ENCODE data around the gene COPZ2.
A peak's percentile ranks its signal among the peaks of the same experiment; 100 is the strongest.
"Not testable (repeated sequence)": the region's sequence is repeated elsewhere in the genome, so short reads cannot be mapped to it uniquely, and the experiment has no call there.

COPZ2 gene

DNA sequence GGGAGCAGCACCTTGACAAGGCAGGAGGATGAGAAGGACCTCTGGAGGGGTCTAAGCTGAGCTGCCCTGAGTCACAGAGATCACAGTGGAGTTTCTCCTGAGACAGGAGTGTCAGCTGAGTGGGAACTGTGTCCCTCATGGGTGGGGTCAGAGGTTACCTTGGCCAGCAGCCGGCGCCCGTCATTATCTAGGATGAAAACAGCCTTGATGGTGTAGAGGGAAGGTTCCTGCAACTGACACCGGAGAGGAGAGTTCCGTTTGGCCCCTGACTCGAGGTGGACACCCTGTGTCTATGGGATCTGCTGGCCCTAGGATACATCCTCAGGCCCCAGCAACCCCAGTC, 933 bp downstream of the COPZ2 start:
- DNase-seq (ENCODE audit: insufficient read length, low spot score), result no peak
- no peak for FAIRE-seq
- TF ChIP-seq POLR2AphosphoS5 (IDR thresholded peaks at IDR 0.05; ENCODE audit: low read depth, low read length), result no peak
- TF ChIP-seq PAX5 (IDR thresholded peaks at IDR 0.05; ENCODE audit: insufficient read depth, low read length, severe bottlenecking), result no peak
- TF ChIP-seq TAF1 (IDR thresholded peaks at IDR 0.05; ENCODE audit: low read depth, low read length), result no peak
- TF ChIP-seq POLR2A (IDR thresholded peaks at IDR 0.05; ENCODE audit: low read depth, low read length), result no peak
- TF ChIP-seq POU2F2 (IDR thresholded peaks at IDR 0.05; ENCODE audit: low read depth, low read length), result no peak

DNA sequence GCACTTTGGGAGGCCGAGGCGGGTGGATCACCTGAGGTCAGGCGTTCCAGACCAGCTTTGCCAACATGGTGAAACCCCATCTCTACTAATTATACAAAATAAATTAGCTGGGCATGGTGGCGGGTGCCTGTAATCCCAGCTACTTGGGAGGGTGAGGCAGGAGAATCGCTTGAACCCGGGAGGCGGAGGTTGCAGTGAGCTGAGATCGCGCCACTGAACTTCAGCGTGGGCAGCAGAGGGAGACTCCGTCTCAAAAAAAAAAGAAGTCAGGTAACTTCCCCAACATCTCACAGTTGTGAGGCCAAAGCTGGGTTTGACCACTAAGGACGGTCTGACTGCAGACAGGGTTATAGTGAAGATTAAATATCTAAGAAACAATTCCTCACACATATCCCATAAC, 2.9 kb downstream of the COPZ2 start:
- not testable (repeated sequence) for DNase-seq (ENCODE audit: insufficient read length, low spot score); FAIRE-seq

DNA sequence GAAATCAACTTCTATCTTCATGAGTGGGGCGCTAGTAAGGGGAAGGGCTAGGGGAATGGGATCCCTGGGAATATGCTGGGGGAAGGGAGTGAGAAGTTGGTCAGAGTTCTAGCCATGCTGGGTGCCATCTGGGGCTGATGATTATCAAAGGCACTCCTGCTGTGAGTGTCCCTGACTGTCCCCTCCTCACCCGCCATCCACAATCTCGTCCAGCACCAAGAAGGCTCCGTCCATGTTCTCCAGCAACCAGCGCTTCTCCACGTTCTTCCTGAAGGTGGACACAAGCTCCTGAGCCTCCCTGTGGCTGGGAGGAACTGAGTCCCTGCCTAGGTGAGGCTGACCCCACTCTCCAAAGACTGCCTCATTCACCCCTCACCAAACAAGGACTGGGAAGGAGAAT, 5.6 kb downstream of the COPZ2 start:
- FAIRE-seq (no peak), DNase-seq (ENCODE audit: insufficient read length, low spot score) (no peak)
- TF ChIP-seq POLR2A (IDR thresholded peaks at IDR 0.05; ENCODE audit: low read depth, low read length), result no peak
- no peak for TF ChIP-seq POU2F2 (IDR thresholded peaks at IDR 0.05; ENCODE audit: low read depth, low read length)
- TF ChIP-seq PAX5 (IDR thresholded peaks at IDR 0.05; ENCODE audit: insufficient read depth, low read length, severe bottlenecking), result no peak
- no peak for TF ChIP-seq POLR2AphosphoS5 (IDR thresholded peaks at IDR 0.05; ENCODE audit: low read depth, low read length)
- TF ChIP-seq SPI1 (IDR thresholded peaks at IDR 0.05; ENCODE audit: low read depth, low read length), result no peak
- TF ChIP-seq TAF1 (IDR thresholded peaks at IDR 0.05; ENCODE audit: low read depth, low read length), result no peak

DNA sequence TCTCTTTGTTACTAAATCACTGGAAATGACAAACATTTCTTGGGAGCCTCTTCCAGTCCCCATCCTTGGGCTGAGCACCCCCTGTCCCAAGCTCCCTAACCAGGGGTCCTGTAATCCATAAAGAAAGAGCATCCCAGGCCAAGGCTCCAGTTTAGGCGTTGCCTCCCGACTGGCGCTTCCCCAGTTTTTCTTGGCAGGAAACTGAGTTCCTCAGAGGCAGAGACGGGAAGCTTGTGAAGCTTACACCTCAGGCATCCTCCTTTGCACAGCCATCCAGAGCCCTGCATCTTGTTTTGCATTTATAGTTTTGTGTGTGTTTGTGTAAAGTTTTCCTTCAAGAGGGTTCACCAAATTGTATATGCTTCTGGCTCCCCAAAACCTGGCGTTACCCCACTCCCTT, 7.1 kb downstream of the COPZ2 start:
- no peak for DNase-seq (ENCODE audit: insufficient read length, low spot score)
- no peak for TF ChIP-seq POLR2A (IDR thresholded peaks at IDR 0.05; ENCODE audit: low read depth, low read length)
- no peak for TF ChIP-seq PAX5 (IDR thresholded peaks at IDR 0.05; ENCODE audit: insufficient read depth, low read length, severe bottlenecking)
- no peak for TF ChIP-seq TAF1 (IDR thresholded peaks at IDR 0.05; ENCODE audit: low read depth, low read length)
- TF ChIP-seq POU2F2 (IDR thresholded peaks at IDR 0.05; ENCODE audit: low read depth, low read length), result no peak
- no peak for TF ChIP-seq POLR2AphosphoS5 (IDR thresholded peaks at IDR 0.05; ENCODE audit: low read depth, low read length)
- no peak for FAIRE-seq

DNA sequence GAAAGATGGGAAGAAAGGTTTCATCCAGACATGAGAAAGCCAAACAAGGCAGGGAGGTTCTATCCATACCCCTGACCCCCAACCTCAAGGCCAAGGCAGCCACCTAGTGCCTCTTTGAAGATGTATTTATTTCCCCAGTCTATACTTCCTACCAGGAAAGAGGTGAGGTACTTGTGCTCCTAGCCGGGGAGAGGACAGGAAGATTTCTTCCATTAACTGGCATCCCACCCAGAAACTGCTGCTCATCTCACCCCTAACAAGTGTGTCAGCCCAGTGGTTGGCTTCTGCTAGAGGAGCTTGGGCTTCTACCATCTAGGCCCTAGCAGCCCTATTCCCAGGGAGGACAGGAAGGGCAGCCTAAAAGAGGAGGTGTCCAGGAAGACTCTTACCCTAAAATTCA, 8.9 kb downstream of the COPZ2 start:
- FAIRE-seq (no peak), DNase-seq (ENCODE audit: insufficient read length, low spot score) (no peak)
- no peak for TF ChIP-seq TAF1 (IDR thresholded peaks at IDR 0.05; ENCODE audit: low read depth, low read length)
- no peak for TF ChIP-seq PAX5 (IDR thresholded peaks at IDR 0.05; ENCODE audit: insufficient read depth, low read length, severe bottlenecking)
- TF ChIP-seq POLR2A (IDR thresholded peaks at IDR 0.05; ENCODE audit: low read depth, low read length), result no peak
- no peak for TF ChIP-seq POU2F2 (IDR thresholded peaks at IDR 0.05; ENCODE audit: low read depth, low read length)
- no peak for TF ChIP-seq POLR2AphosphoS5 (IDR thresholded peaks at IDR 0.05; ENCODE audit: low read depth, low read length)
- no peak for TF ChIP-seq SPI1 (IDR thresholded peaks at IDR 0.05; ENCODE audit: low read depth, low read length)

DNA sequence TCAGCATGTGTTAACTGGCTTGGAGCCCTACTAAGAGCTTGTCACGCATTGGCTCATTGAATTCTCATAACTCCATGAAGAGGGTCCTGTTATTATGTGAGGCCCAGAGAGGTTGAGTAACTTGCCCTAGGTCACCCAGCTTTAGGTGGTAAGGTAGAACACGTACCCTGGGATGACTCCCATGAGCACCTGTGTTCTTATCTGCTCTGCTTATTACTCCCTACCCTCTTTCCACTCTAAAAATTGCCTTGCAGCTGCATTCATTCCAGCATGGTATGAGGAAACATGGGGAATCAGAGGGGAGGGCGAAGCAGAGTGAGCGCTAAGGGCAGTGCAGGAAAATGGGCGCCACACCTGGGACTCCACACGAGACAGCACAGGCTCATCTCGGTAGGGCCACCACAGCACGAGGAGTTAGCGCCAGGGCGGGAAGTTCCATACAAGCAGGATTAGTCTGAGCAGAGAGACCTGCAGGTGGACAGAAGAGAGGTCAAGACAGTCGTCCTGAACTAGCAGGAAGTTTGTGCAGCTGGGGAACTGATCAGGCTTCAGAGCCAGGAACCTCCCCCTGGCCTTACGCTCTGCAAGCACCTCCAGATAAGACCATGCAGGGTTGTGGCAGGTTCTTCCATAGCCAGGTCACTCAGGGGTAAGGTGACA, 10.1 kb downstream of the COPZ2 start:
- no peak for DNase-seq (ENCODE audit: insufficient read length, low spot score)
- TF ChIP-seq PAX5 (IDR thresholded peaks at IDR 0.05; ENCODE audit: insufficient read depth, low read length, severe bottlenecking) (no peak), POLR2A (IDR thresholded peaks at IDR 0.05; ENCODE audit: low read depth, low read length) (no peak), POU2F2 (IDR thresholded peaks at IDR 0.05; ENCODE audit: low read depth, low read length) (no peak), SPI1 (IDR thresholded peaks at IDR 0.05; ENCODE audit: low read depth, low read length) (no peak), TAF1 (IDR thresholded peaks at IDR 0.05; ENCODE audit: low read depth, low read length) (no peak), POLR2AphosphoS5 (IDR thresholded peaks at IDR 0.05; ENCODE audit: low read depth, low read length) (no peak)
- no peak for FAIRE-seq

DNA sequence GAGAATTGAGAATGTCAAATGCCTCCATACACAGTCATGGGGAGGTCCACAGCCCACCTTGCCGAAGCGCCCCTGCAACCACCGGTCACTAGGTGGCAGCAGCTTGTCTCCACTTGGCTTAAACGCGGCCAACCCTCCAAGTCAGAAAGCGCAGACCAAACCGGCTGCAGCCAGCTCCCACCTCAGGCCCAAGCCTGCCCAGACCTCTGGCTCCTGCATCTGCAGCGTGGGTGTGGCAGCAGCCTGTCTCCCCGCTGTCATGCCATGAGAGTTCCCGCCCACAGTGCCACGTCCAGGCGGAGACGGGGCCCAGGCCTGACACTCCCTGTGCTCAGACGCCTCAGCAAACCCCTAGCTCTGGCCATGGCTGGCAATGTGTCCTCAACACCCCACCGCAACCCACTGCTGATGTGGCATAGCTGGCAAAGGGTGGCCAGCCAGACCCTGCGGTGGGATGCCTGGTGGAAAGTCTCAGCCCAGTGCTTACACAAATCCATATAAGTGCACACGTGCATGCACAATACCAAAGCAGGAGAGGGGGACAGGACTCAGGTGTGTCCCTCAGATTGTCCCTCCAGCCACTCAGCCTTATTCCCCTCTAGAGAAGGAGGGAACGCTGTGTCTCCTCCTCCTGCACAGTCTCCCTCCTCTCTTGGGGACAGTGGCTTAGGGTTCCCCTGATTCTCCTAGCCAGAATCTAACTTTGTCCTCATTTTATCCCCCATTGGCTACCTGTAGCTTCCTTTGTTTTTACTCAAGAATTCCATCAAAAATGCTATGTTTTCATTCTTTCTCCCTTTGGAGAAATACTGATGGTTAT, 10.9 kb downstream of the COPZ2 start:
- TF ChIP-seq POU2F2 (IDR thresholded peaks at IDR 0.05; ENCODE audit: low read depth, low read length) (no peak), POLR2A (IDR thresholded peaks at IDR 0.05; ENCODE audit: low read depth, low read length) (no peak), SPI1 (IDR thresholded peaks at IDR 0.05; ENCODE audit: low read depth, low read length) (no peak), POLR2AphosphoS5 (IDR thresholded peaks at IDR 0.05; ENCODE audit: low read depth, low read length) (no peak), PAX5 (IDR thresholded peaks at IDR 0.05; ENCODE audit: insufficient read depth, low read length, severe bottlenecking) (no peak), TAF1 (IDR thresholded peaks at IDR 0.05; ENCODE audit: low read depth, low read length) (no peak)
- peak; percentile 96 for FAIRE-seq
- DNase-seq (ENCODE audit: insufficient read length, low spot score), result peak; percentile 78

DNA sequence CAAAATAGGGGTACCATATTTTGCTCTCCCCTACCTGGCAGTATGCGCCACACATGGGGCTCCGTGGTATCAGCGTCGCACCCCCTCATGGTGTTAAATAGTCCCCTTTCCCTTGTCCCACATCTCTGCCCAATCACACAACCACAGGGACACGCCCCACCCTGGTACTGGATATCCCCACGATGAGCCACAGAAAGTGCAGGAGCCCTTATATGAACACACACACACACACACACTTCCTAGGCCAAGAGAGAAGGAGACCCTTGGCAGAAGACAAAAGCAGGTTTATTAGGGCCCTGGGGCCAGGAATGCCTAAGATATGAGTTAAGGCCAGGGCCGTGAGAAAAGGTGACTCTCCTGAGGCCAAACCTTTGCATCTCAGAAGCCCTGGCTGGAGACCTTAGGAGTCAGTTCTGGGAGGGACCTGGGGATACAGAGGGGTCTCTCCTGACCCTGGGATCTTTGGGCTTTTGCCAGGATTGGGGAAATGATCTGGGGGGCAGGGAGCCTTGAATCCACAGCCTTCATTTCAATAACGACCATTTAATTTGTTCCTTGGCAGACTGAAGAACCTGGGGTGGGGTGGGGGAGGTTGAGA, 11.6 kb downstream of the COPZ2 start:
- FAIRE-seq (no peak), DNase-seq (ENCODE audit: insufficient read length, low spot score) (no peak)
- no peak for TF ChIP-seq SPI1 (IDR thresholded peaks at IDR 0.05; ENCODE audit: low read depth, low read length)
- TF ChIP-seq POLR2A (IDR thresholded peaks at IDR 0.05; ENCODE audit: low read depth, low read length), result no peak
- no peak for TF ChIP-seq POLR2AphosphoS5 (IDR thresholded peaks at IDR 0.05; ENCODE audit: low read depth, low read length)
- TF ChIP-seq POU2F2 (IDR thresholded peaks at IDR 0.05; ENCODE audit: low read depth, low read length), result no peak
- no peak for TF ChIP-seq PAX5 (IDR thresholded peaks at IDR 0.05; ENCODE audit: insufficient read depth, low read length, severe bottlenecking)
- no peak for TF ChIP-seq TAF1 (IDR thresholded peaks at IDR 0.05; ENCODE audit: low read depth, low read length)

DNA sequence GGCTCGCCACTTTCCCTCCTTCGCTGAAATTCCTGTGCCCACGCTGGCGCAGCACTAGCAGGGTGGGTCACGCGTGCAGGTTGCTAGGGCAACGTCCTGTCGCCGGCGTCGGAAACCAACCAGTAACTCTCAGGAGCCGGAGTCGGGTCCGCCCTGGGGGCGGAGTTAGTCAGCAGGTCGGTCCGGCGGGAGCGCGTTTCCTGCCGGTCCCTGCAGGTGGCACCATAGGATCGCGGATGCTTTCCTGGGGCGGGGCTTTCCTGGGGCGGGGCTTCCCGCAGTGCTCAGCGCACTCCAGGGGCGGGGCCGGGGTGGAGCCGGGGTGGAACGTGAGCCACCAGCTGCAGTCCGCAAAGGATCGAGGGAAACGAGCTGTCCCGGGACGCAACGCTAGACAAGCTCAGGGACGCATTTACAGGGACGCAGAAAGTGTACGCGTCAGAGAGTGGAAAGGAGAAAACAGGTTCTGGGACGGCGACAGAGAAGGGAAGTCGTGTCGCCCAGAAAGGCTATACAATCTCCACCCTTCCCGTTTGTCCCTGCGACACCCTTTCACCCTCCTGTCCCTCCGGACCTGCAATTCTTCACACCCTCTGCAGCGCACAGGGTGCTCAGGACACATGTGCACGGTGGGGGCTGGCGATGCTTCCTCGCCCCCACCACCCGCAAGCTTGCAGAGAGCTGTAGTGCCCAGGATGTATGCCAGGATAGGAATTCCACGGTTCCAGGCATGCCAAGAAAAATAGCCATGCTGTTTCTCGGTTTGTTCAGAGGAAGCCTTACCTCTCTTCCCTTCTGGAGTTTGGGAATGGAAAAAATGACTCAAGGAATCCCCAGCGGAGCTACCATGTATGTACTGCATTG, 12.3 kb downstream of the COPZ2 start:
- no peak for TF ChIP-seq POLR2AphosphoS5 (IDR thresholded peaks at IDR 0.05; ENCODE audit: low read depth, low read length)
- peak; percentile 15 for TF ChIP-seq PAX5 (IDR thresholded peaks at IDR 0.05; ENCODE audit: insufficient read depth, low read length, severe bottlenecking)
- TF ChIP-seq POU2F2 (IDR thresholded peaks at IDR 0.05; ENCODE audit: low read depth, low read length), result peak; percentile 45; the same call in 1 of the 2 replicates
- TF ChIP-seq POLR2A (IDR thresholded peaks at IDR 0.05; ENCODE audit: low read depth, low read length), result no peak
- no peak for TF ChIP-seq SPI1 (IDR thresholded peaks at IDR 0.05; ENCODE audit: low read depth, low read length)
- peak; percentile 96 for FAIRE-seq
- DNase-seq (ENCODE audit: insufficient read length, low spot score), result peak; percentile 90
